H4 (cell line): ENCODE measurements around the gene MTF2. TPM values are rescaled to one million over a fixed set of nuclear protein-coding genes. Genes with fewer than 3 reads are reported as not detected.

Experiments
- DNase-seq: peaks from one replicate; pipeline ENCODE4 v3.0.0-alpha.2; 2015; ENCODE audit warnings: low spot score
- total RNA-seq: library from RNA; depleted of rRNA; stranded (reverse); fragments of >200 nt; shearing (Covaris generic); gene quantifications from 2 replicates; pipeline ENCODE4 v1.2.3, GENCODE V29; 2014

MTF2 gene
- total RNA-seq, 1 experiment from 2014 or later: 12.4 TPM

DNA sequence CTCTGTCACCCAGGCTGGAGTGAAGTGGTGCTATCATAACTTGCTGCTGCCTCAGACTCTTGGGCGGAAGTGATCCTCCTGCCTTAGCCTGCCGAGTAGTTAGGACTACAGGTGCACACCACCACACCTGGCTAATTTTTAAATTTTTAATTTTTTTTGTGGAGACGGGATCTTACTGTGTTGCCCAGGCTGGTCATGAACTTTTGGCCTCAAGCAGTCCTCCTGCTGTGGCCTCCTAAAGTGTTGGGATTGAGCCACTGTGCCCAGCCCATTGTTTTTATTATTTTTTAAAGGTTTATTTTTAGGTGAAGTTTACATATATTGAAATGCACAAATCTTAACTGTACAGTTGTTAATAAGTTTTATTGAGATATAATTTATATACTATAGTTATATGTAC lies 3.2 kb downstream of the MTF2 start:
- no peak for DNase-seq

DNA sequence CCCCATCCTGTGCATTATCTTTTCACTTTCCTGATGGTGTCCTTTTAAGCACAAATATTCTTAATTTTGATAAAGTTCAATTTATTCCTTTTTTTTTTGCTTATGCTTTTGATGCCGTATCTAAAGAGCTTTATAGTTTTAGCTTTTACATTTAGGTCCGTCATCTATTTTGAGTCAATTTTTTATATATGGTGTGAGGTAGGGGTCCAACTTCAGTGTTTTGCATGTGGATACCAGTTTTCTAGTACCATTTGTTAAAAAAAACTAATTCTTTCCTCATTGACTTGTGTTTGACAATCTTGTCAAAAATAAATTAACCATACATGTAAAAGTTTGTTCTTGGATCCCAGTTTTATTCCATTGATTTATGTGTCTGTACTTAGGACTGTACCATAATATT lies 4.9 kb downstream of the MTF2 start:
- no peak for DNase-seq

DNA sequence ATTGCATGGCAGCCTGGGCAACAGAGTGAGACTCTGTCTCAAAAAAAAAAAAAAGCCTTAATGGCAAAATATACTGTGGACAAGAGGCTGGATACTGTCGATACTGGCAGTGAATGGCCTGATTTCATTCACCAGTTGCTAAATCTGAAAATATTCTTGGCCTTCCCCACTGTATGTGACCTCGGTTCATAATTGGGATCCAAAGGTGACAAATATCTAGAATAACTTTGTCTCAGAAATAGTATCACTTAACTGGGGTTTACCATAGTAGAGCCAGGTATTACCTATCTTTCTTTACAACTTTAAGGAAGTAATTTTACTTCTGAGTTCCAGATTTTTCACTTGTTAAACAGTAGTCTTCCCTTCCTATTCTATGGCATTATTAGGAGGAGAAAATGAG lies 8.4 kb downstream of the MTF2 start:
- no peak for DNase-seq

DNA sequence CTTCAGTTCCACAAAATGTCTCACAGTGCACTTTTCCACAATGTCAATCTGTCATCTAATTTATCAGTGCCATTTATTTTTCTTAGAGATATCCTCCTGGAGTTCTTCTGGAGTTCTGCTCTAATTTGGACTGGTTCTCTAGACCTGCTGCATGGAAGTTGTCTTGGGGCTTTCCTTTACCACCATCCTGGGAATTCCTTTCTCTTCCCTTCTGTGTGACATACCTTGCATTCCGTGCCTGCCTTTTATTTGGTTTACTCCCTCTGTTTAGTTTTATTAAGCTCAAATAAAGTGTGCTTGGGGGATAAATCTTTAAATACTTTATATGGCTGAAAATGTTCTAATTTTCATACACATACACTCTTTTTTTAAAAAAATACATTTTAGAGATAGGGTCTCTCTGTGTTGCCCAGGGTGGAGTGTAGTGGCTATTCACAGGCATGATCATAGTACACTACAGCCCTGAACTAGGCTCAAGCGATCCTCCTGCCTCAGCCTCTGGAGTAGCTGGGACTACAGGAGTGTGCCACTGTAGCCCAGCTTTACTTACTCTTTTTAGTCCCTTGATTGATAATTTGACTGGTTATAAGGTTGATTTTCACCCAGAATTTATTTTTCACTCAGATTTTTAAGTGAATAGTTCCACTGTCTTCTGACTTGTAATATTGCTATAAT lies 14.4 kb downstream of the MTF2 start:
- no peak for DNase-seq

- DNase-seq: no peak
Observed at GRCh38 chr1:93095804-93096585, 16.9 kb downstream of the MTF2 start.

DNA sequence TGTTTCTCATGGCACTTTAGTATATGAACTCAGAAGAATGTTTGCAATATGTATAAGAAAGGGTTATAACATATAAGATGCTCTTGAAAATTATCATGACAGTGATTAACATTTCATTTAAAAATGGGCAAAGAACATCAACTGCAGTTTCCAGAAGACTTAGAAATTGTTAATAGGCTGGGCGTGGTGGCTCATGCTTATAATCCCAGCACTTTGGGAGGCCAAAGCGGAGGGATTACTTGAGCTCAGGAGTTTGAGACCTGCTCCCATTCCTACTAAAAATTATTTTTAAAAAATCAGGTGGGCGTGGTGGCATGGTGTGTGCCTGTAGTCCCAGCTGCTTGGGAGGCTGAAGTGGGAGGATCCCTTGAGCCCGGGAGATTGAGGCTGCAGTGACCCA lies 23.1 kb downstream of the MTF2 start:
- no peak for DNase-seq

DNA sequence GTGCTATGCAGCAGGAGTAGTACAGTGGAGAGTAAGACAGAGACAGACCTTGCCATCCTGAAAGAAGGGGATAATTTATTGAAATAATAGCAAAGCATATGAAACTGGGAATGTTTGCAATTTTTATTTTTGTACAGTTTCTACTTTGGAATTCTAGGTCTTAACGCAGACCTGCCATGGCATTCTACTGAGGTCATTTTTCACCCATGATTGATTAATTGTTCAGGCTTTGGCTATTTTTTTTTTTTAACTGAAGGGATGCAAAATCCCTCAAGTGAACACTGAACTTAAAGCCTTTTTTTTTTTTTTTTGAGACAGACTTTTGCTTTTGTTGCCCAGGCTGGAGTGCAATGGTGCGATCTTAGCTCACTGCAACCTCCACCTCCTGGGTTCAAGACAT lies 27.1 kb downstream of the MTF2 start:
- DNase-seq: no peak

DNA sequence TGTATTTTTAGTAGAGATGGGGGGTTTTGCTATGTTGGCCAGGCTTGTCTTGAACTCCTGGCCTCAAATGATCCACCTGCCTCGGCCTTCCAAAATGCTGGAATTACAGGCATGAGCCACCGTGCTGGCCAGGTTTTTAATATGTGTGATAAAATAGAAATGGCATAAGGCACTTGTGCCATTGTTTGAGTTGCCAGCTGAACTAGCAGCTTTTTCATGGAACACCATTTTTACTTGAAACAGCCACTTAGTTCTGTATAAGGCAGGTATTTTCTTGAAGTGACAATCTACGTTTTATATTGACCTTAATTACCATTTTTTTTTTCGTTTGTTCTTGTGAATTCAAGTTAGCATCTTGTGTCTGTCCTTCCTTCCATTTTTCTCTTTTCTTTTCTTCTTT lies 28.3 kb downstream of the MTF2 start:
- DNase-seq: no peak

DNA sequence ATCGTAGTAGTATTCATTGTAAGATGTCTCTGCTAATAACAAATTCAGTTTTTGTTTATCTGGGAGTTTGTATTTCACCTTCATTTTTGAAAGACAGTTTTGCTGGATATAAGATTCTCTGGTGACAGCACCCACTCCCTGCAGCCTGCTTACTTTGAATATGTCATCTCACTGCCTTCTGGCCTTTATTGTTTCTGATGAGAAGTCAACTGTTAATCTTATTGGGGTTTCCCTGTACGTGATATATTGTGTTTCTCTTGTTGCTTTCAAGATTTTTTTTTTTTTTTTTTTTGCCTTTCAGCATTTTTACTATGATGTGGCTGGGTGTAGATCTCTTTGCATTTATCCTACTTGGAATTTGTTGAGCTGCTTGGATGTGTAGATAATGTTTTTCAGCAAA lies 29.3 kb downstream of the MTF2 start:
- DNase-seq: no peak

DNA sequence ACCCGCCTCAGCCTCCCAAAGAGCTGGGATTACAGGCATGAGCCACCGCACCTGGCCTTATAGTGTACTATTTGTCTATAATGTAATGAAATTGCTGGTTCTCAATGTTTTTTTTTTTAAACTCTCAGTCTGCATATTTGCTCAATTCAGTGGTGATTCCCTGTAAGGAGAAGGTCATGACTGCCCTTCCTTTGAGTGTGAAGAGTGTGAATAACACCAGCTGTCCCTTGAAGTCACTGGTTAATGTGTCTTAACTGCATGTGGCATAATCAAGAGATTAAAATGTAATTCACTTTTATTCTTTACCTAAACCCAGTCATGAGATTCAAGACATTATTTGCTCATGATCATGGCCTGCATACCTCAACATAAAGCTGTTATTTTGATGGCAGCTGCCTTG lies 30.5 kb downstream of the MTF2 start:
- DNase-seq: no peak

DNA sequence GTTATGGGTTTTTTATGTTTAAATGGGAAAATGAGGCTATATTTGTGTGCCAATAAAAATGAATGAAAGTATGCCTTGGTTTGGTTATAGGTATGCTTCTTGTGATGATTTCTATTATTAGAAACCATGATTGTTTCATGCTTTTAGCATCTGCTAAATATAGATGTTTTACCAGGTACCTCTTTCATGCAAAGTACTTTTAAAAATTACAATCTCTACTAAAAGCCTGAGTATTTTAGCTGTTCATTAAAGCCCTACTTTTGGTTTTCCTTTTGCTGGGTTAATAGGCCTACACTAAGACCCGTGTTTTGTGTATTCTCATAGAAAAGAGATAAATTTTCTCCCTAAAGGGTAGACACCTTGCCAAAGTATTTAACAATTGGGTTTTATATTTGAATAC lies 32.0 kb downstream of the MTF2 start:
- no peak for DNase-seq

DNA sequence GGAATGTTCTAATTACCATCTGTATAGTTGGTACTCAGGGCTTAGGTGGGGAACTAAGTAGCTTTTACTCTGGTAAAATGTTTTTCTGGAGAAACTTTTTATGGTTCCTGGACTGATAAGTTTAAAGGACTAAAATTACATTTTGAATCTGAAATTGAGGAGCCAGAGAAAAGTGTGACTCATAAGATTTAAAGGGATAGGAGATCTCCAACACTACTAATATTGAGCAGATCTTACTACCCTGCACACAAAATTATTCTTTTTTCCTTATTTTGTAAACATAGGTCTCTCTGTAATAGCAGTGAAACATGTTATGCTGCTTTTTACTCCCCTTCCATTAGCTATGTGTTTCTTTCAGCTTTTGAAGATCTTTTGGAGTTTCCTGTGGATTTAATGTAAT lies 32.5 kb downstream of the MTF2 start:
- DNase-seq: no peak

DNA sequence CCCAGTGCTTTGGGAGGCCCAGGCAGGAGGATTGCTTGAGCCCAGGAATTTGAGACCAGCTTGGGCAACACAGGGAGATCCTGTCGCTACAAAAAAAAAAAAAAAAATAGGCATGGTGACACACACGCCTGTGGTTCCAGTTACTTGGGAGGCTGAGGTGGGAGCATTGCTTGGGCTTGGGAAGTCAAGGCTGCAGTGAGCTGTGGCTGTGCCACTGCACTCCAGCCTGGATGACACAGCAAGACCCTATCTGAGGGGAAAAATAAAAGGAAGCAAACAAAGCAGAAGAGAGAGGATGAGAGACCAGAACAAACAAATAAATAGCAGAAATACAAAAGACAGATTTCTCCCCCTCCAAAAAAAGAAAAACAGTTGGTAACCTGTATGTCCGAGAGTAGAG lies 34.0 kb downstream of the MTF2 start:
- DNase-seq: no peak

GRCh38 chr1:93114391-93114790 lies 35.3 kb downstream of the MTF2 start:
- DNase-seq: no peak

GRCh38 chr1:93120614-93121013 lies 41.5 kb downstream of the MTF2 start:
- DNase-seq: no peak

- no peak for DNase-seq
Observed at GRCh38 chr1:93123201-93123783, 44.2 kb downstream of the MTF2 start.

DNA sequence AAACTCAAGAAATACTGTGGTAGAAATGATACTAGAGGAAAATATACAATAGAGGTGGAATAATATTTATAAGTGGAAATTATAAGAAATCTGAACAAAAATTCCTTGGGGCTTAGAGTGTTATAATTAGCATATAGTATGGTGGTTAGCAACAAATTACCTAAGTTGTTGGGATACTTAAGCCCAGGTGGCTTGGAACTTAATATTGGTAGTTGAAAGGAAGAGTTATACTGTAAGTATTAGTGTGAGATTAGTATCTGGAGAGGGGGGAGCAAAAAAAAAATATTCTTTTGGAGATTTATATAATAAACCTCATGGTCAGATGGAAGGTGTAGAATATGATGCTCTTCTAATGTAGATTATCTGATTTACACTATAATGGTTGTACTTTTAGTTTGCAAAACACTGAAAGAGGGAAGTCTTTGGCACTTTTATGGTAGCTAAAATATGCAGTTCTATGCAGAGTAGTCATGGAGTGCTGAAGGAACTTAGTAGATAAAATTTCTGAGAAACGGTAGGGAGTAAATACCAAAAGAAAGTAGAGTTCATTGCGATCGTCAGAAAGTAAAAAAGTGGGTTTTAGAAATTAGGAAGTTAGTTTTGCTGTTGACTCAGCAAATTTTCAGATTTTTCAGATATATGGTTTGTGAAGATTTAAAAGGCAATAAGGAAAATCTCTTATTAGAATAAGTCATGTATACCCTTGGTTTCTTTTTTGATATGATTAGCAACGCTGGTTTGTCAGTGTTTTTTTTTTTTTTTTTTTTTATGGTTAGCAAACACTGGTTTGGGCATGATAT lies 45.7 kb downstream of the MTF2 start:
- DNase-seq: no peak

DNA sequence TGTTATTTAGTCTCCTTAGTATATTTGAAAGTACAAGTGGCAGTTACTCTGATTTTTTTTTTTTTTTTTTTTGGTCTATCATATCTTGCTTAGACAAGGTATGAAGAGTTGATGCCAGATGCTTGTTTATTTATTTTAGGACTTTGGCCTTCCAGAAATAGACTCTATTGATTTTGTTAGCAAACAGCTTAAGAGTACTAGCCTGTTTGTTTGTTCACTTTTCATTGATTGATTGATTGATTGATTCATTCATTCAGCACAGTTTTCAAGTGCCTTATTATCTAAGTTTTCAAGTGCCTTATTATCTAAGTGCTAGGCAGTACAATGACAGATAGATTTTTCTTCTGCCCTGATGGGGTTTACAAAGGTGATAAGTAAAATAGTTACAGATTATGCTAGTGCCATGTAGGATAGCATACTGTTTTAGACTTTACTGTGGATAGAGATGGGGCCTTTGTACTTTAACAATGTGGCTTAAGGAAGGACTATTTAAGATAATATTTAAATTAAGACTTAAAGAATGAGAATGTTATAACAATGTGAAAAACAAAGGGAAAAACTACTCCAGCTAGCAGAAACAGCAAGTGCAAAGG lies 50.5 kb downstream of the MTF2 start:
- DNase-seq: no peak

- DNase-seq: no peak
Observed at GRCh38 chr1:93132638-93133037, 53.6 kb downstream of the MTF2 start.

DNA sequence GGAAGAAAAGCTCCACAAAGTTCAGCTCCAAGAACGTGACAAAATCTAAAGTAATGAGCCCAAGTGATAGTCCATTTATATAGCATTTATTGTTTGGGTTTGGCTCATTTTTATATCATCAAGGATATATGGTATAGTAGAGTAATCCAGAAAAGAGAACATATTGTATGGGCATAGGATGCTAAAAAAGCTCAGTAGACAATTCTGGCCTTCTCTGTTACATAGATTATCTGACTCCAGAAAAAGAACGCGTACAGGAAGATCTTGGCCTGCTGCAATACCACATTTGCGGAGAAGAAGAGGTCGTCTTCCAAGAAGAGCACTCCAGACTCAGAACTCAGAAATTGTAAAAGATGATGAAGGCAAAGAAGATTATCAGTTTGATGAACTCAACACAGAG lies 57.4 kb downstream of the MTF2 start:
- no peak for DNase-seq

DNA sequence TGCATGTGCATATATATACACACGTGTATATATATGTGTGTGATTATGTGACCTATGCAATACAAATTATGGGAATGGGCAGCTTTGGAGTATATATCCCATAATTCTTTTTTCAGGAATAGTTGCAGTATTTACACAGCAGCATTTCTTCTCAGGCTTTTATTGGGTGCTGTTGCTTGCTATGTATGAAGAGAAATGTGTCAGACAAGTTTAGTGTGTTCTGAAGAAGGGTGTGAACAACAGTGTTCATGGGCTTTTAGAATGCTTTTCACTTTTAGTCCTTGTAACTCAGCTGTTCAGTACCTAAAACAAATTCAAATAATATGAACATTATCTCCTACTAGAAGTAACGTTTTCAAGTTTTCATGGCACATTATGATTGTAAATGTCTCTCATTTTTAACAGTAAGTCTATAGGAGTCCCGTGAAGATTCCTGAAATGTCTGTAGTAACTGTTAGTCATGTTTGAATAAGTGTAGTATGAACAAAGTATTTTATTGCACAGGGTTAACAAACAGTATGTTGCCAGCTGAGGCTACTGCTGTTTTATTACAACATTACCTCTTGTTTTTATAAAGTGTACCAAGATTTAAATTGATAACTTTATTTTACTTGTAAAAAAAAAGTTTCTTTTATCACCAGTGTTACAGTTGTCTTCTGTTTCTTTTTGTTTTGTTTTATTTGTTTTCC lies 58.7 kb downstream of the MTF2 start:
- no peak for DNase-seq
